CD4-positive, alpha-beta memory T cell (primary cell): ENCODE results near the gene KRT2. TPM values are rescaled to one million over a fixed set of nuclear protein-coding genes. Genes with fewer than 3 reads are reported as not detected.

Experiments used
- CTCF ChIA-PET: fragments of 350-600 bp; sonication (Branson Sonifier 250); formaldehyde crosslinking; loops from one replicate; lab custom pipeline; 2021; ENCODE audit warnings: inconsistent platforms; ENCODE audit not compliant: partially characterized antibody; lab: Charles Lee
- POLR2A ChIA-PET: fragments of 350-600 bp; sonication (Branson Sonifier 250); formaldehyde crosslinking; loops from one replicate; lab custom pipeline; 2021; ENCODE audit not compliant: partially characterized antibody; lab: Charles Lee
- DNase-seq, 5 donors: peaks; one replicate each; pipeline versions ENCODE4 v3.0.0 to v3.0.0-alpha.2; 2020 to 2022; ENCODE audit warnings: mixed read lengths in 1 of 5
- H3K27ac ChIP-seq: one replicate; pipeline ENCODE4 v1.7.0; 2013; ENCODE audit warnings: low read depth, low read length
- H3K27me3 ChIP-seq: 2 replicates; pipeline ENCODE4 v1.7.0; 2013; ENCODE audit warnings: mild to moderate bottlenecking, low read length, moderate library complexity; ENCODE audit not compliant: insufficient read depth
- H3K36me3 ChIP-seq: 2 replicates; pipeline ENCODE4 v1.7.0; 2013; ENCODE audit warnings: mild to moderate bottlenecking, low read length, moderate library complexity; ENCODE audit not compliant: insufficient read depth
- H3K4me1 ChIP-seq: 2 replicates; pipeline ENCODE4 v1.7.0; 2013; ENCODE audit warnings: mild to moderate bottlenecking, low read length, moderate library complexity; ENCODE audit not compliant: insufficient read depth
- H3K4me3 ChIP-seq, 2 donors: one replicate each; pipeline ENCODE4 v1.7.0; 2013; ENCODE audit warnings: low read length in 2 of 2, mild to moderate bottlenecking in 1 of 2
- H3K9me3 ChIP-seq, 2 donors: one replicate each; pipeline ENCODE4 v1.7.0; 2013; ENCODE audit warnings: low read length in 2 of 2, control low read depth in 1 of 2; ENCODE audit not compliant: control insufficient read depth in 1 of 2
- H3K27ac Mint-ChIP-seq, 7 donors: one replicate each; pipeline ENCODE4 v1.8.0; 2020 to 2021; ENCODE audit warnings: mixed read lengths in 7 of 7, mild to moderate bottlenecking in 6 of 7, inconsistent platforms in 3 of 7, moderate library complexity in 3 of 7
- H3K27me3 Mint-ChIP-seq, 2 donors: one replicate each; pipeline ENCODE4 v1.8.0; 2020 to 2021; ENCODE audit warnings: mixed read lengths in 2 of 2
- H3K36me3 Mint-ChIP-seq, 2 donors: one replicate each; pipeline ENCODE4 v1.8.0; 2020 to 2021; ENCODE audit warnings: mixed read lengths in 2 of 2, inconsistent platforms in 1 of 2, mild to moderate bottlenecking in 1 of 2
- H3K4me1 Mint-ChIP-seq, 4 donors: one replicate each; pipeline ENCODE4 v1.8.0; 2020 to 2021; ENCODE audit warnings: mixed read lengths in 4 of 4, mild to moderate bottlenecking in 1 of 4
- H3K4me3 Mint-ChIP-seq, 8 donors: one replicate each; pipeline ENCODE4 v1.8.0; 2020 to 2021; ENCODE audit warnings: mixed read lengths in 8 of 8, mild to moderate bottlenecking in 7 of 8, moderate library complexity in 6 of 8, inconsistent platforms in 3 of 8
- H3K9me3 Mint-ChIP-seq, 8 donors: one replicate each; pipeline ENCODE4 v1.8.0; 2020 to 2021; ENCODE audit warnings: mixed read lengths in 8 of 8, mild to moderate bottlenecking in 5 of 8, inconsistent platforms in 3 of 8, moderate library complexity in 1 of 8
- intact Hi-C: fragments of 100-400 bp; cut with micrococcal nuclease; formaldehyde crosslinking; loops from one replicate; pipeline ENCODE4 v1.15.1; 2023
- polyA plus RNA-seq, 2 donors: library from polyadenylated mRNA; unstranded; fragments of 300-500 nt; fragmentation: Illumina TruSeq; gene quantifications; one replicate each; pipeline ENCODE4 v1.2.3, GENCODE V29; 2021
- total RNA-seq, 2 experiments: library from RNA; stranded (reverse); gene quantifications; one replicate each; pipeline ENCODE4 v1.2.3, GENCODE V29; 2021

Gene KRT2
- total and polyA plus RNA-seq, 4 experiments from 2014 or later: 0.08 to 0.39 (median 0.21) TPM

- H3K4me3 ChIP-seq: no peak overlapping the region
- no peak overlapping the region for H3K27ac ChIP-seq
- Mint-ChIP-seq H3K27me3 (peaks cover 15 to 16% of the 10 kb centered on the region in 2 donors), H3K4me3 (no peak overlapping the region), H3K27ac (no peak overlapping the region), H3K9me3 (no peaks in the 10 kb centered on the region), H3K36me3 (no peaks in the 10 kb centered on the region), H3K4me1 (peaks cover 6 to 31% (median 17%) of the 10 kb centered on the region in 4 donors)
- H3K36me3 ChIP-seq: no peaks in the 10 kb centered on the region
- H3K9me3 ChIP-seq: no peaks in the 10 kb centered on the region
- intact Hi-C loops: no loop called here
- CTCF ChIA-PET: no interaction called here
- POLR2A ChIA-PET: no interaction called here
- peaks cover 13% of the 10 kb centered on the region for H3K4me1 ChIP-seq
- no peak for DNase-seq
- no peaks in the 10 kb centered on the region for H3K27me3 ChIP-seq
Measured at GRCh38 chr12:52600475-52600874, 51.5 kb downstream of the KRT2 start.

- no peaks in the 10 kb centered on the region for H3K36me3 Mint-ChIP-seq
- Histone ChIP-seq H3K27me3 (no peaks in the 10 kb centered on the region), H3K9me3 (no peaks in the 10 kb centered on the region), H3K36me3 (no peaks in the 10 kb centered on the region), H3K27ac (no peak overlapping the region), H3K4me1 (peaks cover 12% of the 10 kb centered on the region), H3K4me3 (no peak overlapping the region)
- no peak for DNase-seq
- peaks cover 4 to 27% (median 14%) of the 10 kb centered on the region in 4 donors for H3K4me1 Mint-ChIP-seq
- H3K4me3 Mint-ChIP-seq: no peak overlapping the region
- intact Hi-C loops: no loop called here
- no peak overlapping the region for H3K27ac Mint-ChIP-seq
- H3K9me3 Mint-ChIP-seq: no peaks in the 10 kb centered on the region
- peaks cover 15 to 16% of the 10 kb centered on the region in 2 donors for H3K27me3 Mint-ChIP-seq
- POLR2A ChIA-PET: no interaction called here
- CTCF ChIA-PET: no interaction called here
Measured at GRCh38 chr12:52600071-52600470, 51.9 kb downstream of the KRT2 start.

- POLR2A ChIA-PET: no interaction called here
- H3K27ac Mint-ChIP-seq: no peak overlapping the region
- H3K27me3 Mint-ChIP-seq: peaks cover 16 to 17% of the 10 kb centered on the region in 2 donors
- Histone ChIP-seq H3K27me3 (no peaks in the 10 kb centered on the region), H3K27ac (no peak overlapping the region), H3K36me3 (no peaks in the 10 kb centered on the region), H3K4me3 (no peak overlapping the region), H3K9me3 (no peaks in the 10 kb centered on the region), H3K4me1 (peaks cover 4% of the 10 kb centered on the region)
- no peaks in the 10 kb centered on the region for H3K9me3 Mint-ChIP-seq
- peaks cover 2 to 18% (median 10%) of the 10 kb centered on the region in 4 donors for H3K4me1 Mint-ChIP-seq
- no peak for DNase-seq
- CTCF ChIA-PET: no interaction called here
- no peak overlapping the region for H3K4me3 Mint-ChIP-seq
- intact Hi-C loops: no loop called here
- H3K36me3 Mint-ChIP-seq: no peaks in the 10 kb centered on the region
Measured at GRCh38 chr12:52598966-52599365, 53.0 kb downstream of the KRT2 start.

Other genes starting within 250 kb of the KRT2 start
- not detected for gene KRT82, start 245.9 kb downstream of the KRT2 start, total RNA-seq
- not detected for gene KRT82, start 245.9 kb downstream of the KRT2 start, polyA plus RNA-seq
- not detected for gene KRT75, start 217.8 kb downstream of the KRT2 start, total RNA-seq
- gene KRT75, start 217.8 kb downstream of the KRT2 start, polyA plus RNA-seq: not detected
- not detected for gene KRT6B, start 200.1 kb downstream of the KRT2 start, total RNA-seq
- not detected for gene KRT6B, start 200.1 kb downstream of the KRT2 start, polyA plus RNA-seq
- not detected for gene KRT6C, start 178.4 kb downstream of the KRT2 start, total RNA-seq
- gene KRT6C, start 178.4 kb downstream of the KRT2 start, polyA plus RNA-seq: not detected
- gene KRT6A, start 159.0 kb downstream of the KRT2 start, total RNA-seq: not detected
- gene KRT6A, start 159.0 kb downstream of the KRT2 start, polyA plus RNA-seq: not detected
- not detected for gene KRT5, start 131.8 kb downstream of the KRT2 start, total RNA-seq
- gene KRT5, start 131.8 kb downstream of the KRT2 start, polyA plus RNA-seq: not detected
- not detected for gene KRT71, start 99.1 kb downstream of the KRT2 start, total RNA-seq
- gene KRT71, start 99.1 kb downstream of the KRT2 start, polyA plus RNA-seq: not detected
- gene KRT74, start 78.4 kb downstream of the KRT2 start, total RNA-seq: not detected
- gene KRT74, start 78.4 kb downstream of the KRT2 start, polyA plus RNA-seq: not detected
- 1 to 10 TPM; 7.7 to 8.4 TPM for gene KRT72, start 50.7 kb downstream of the KRT2 start, total RNA-seq
- not detected for gene KRT72, start 50.7 kb downstream of the KRT2 start, polyA plus RNA-seq
- gene KRT73, start 33.7 kb downstream of the KRT2 start, total RNA-seq: 1 to 10 TPM; 5.7 to 6.0 TPM
- 1 to 10 TPM; 1.2 to 1.3 TPM for gene KRT73, start 33.7 kb downstream of the KRT2 start, polyA plus RNA-seq
- under 1 TPM in 1 of 2 experiments, not detected in 1; 0.67 TPM for gene KRT1, start 28.2 kb upstream of the KRT2 start, total RNA-seq
- gene KRT1, start 28.2 kb upstream of the KRT2 start, polyA plus RNA-seq: 10 to 100 TPM; 21.0 to 25.5 TPM
- not detected for gene KRT77, start 51.3 kb upstream of the KRT2 start, total RNA-seq
- not detected for gene KRT77, start 51.3 kb upstream of the KRT2 start, polyA plus RNA-seq
- gene KRT76, start 125.1 kb upstream of the KRT2 start, total RNA-seq: not detected
- not detected for gene KRT76, start 125.1 kb upstream of the KRT2 start, polyA plus RNA-seq
- gene KRT3, start 143.9 kb upstream of the KRT2 start, total RNA-seq: not detected
- not detected for gene KRT3, start 143.9 kb upstream of the KRT2 start, polyA plus RNA-seq
- not detected for gene KRT4, start 161.9 kb upstream of the KRT2 start, total RNA-seq
- not detected for gene KRT4, start 161.9 kb upstream of the KRT2 start, polyA plus RNA-seq
- not detected for gene KRT79, start 182.1 kb upstream of the KRT2 start, total RNA-seq
- not detected for gene KRT79, start 182.1 kb upstream of the KRT2 start, polyA plus RNA-seq
- not detected for gene KRT78, start 196.8 kb upstream of the KRT2 start, total RNA-seq
- gene KRT78, start 196.8 kb upstream of the KRT2 start, polyA plus RNA-seq: not detected